ENCODE results near the gene NNAT. TPM values are rescaled to one million over a fixed set of nuclear protein-coding genes. Genes with fewer than 3 reads are reported as not detected.

The NNAT gene
- total and polyA plus RNA-seq, 5 donors from 2014 or later = not detected

GRCh38 chr20:37513779-37514359 is 7.2 kb upstream of the NNAT start:
- H3K4me3 ChIP-seq (ENCODE audit: low read depth, low read length) = no peak overlapping the region
- peaks cover 0 to 38% (median 20%) of the 10 kb centered on the region in 4 donors for H3K4me1 Mint-ChIP-seq
- no peak overlapping the region for H3K27ac Mint-ChIP-seq
- DNase-seq (no peak), ATAC-seq (ENCODE audit: low read depth in 2 of 2) (no peak)
- H3K27me3 Mint-ChIP-seq = no peaks in the 10 kb centered on the region
- no peak overlapping the region for H3K4me3 Mint-ChIP-seq
- peaks cover 44% of the 10 kb centered on the region for H3K36me3 Mint-ChIP-seq
- no peaks in the 10 kb centered on the region for H3K4me1 ChIP-seq (ENCODE audit: control insufficient read depth, insufficient read depth, low read length, poor library complexity, severe bottlenecking)
- no peaks in the 10 kb centered on the region for H3K9me3 ChIP-seq (ENCODE audit: control insufficient read depth in 2 of 2, low read length in 2 of 2)
- peaks cover 0 to 1% (median 0%) of the 10 kb centered on the region in 7 donors for H3K9me3 Mint-ChIP-seq
- H3K27me3 ChIP-seq (ENCODE audit: control insufficient read depth, insufficient read depth, low read length) = no peaks in the 10 kb centered on the region
- H3K36me3 ChIP-seq (ENCODE audit: control insufficient read depth, insufficient read depth, low read length) = peaks cover 45% of the 10 kb centered on the region
- H3K27ac ChIP-seq (ENCODE audit: insufficient read depth, low read length, poor library complexity, severe bottlenecking) = no peak overlapping the region

- Histone ChIP-seq H3K4me3 (ENCODE audit: low read depth, low read length) (no peak overlapping the region), H3K9me3 (ENCODE audit: control insufficient read depth in 2 of 2, low read length in 2 of 2) (no peaks in the 10 kb centered on the region), H3K27ac (ENCODE audit: insufficient read depth, low read length, poor library complexity, severe bottlenecking) (no peak overlapping the region), H3K4me1 (ENCODE audit: control insufficient read depth, insufficient read depth, low read length, poor library complexity, severe bottlenecking) (no peaks in the 10 kb centered on the region), H3K27me3 (ENCODE audit: control insufficient read depth, insufficient read depth, low read length) (no peaks in the 10 kb centered on the region), H3K36me3 (ENCODE audit: control insufficient read depth, insufficient read depth, low read length) (peaks cover 52% of the 10 kb centered on the region)
- H3K36me3 Mint-ChIP-seq = peaks cover 47% of the 10 kb centered on the region
- ATAC-seq (ENCODE audit: low read depth in 2 of 2) = no peak
- no peak overlapping the region for H3K27ac Mint-ChIP-seq
- DNase-seq = no peak
- peaks cover 0 to 1% (median 0%) of the 10 kb centered on the region in 7 donors for H3K9me3 Mint-ChIP-seq
- H3K4me3 Mint-ChIP-seq = no peak overlapping the region
- H3K27me3 Mint-ChIP-seq = no peaks in the 10 kb centered on the region
- H3K4me1 Mint-ChIP-seq = peaks cover 5 to 44% (median 21%) of the 10 kb centered on the region in 4 donors
Measured at GRCh38 chr20:37515876-37516275, 5.2 kb upstream of the NNAT start.

GRCh38 chr20:37516811-37517750 is 4.0 kb upstream of the NNAT start:
- no peak for DNase-seq
- Mint-ChIP-seq H3K36me3 (peaks cover 40% of the 10 kb centered on the region), H3K4me1 (peaks cover 5 to 44% (median 20%) of the 10 kb centered on the region in 4 donors), H3K4me3 (peak overlapping the region in 1 of 4 donors; percentile 12), H3K27ac (peak overlapping the region in 1 of 3 donors; percentile 42), H3K27me3 (no peaks in the 10 kb centered on the region), H3K9me3 (no peaks in the 10 kb centered on the region)
- H3K4me1 ChIP-seq (ENCODE audit: control insufficient read depth, insufficient read depth, low read length, poor library complexity, severe bottlenecking) = no peaks in the 10 kb centered on the region
- no peaks in the 10 kb centered on the region for H3K27me3 ChIP-seq (ENCODE audit: control insufficient read depth, insufficient read depth, low read length)
- H3K4me3 ChIP-seq (ENCODE audit: low read depth, low read length) = no peak overlapping the region
- no peak overlapping the region for H3K27ac ChIP-seq (ENCODE audit: insufficient read depth, low read length, poor library complexity, severe bottlenecking)
- no peaks in the 10 kb centered on the region for H3K9me3 ChIP-seq (ENCODE audit: control insufficient read depth in 2 of 2, low read length in 2 of 2)
- peaks cover 47% of the 10 kb centered on the region for H3K36me3 ChIP-seq (ENCODE audit: control insufficient read depth, insufficient read depth, low read length)
- ATAC-seq (ENCODE audit: low read depth in 2 of 2) = no peak

- Mint-ChIP-seq H3K27me3 (no peaks in the 10 kb centered on the region), H3K36me3 (peaks cover 40% of the 10 kb centered on the region)
Measured at GRCh38 chr20:37518059-37518458, 3.0 kb upstream of the NNAT start.

GRCh38 chr20:37518606-37519507 is 2.2 kb upstream of the NNAT start:
- peaks cover 5 to 49% (median 26%) of the 10 kb centered on the region in 4 donors for H3K4me1 Mint-ChIP-seq
- H3K9me3 ChIP-seq (ENCODE audit: control insufficient read depth in 2 of 2, low read length in 2 of 2) = no peaks in the 10 kb centered on the region
- H3K4me3 Mint-ChIP-seq = peak overlapping the region in 2 of 4 donors; percentile 56 to 73
- no peak overlapping the region for H3K4me3 ChIP-seq (ENCODE audit: low read depth, low read length)
- no peaks in the 10 kb centered on the region for H3K27me3 ChIP-seq (ENCODE audit: control insufficient read depth, insufficient read depth, low read length)
- ATAC-seq (ENCODE audit: low read depth in 2 of 2) (no peak), DNase-seq (no peak)
- peaks cover 42% of the 10 kb centered on the region for H3K36me3 Mint-ChIP-seq
- H3K27me3 Mint-ChIP-seq = no peaks in the 10 kb centered on the region
- peaks cover 4% of the 10 kb centered on the region for H3K4me1 ChIP-seq (ENCODE audit: control insufficient read depth, insufficient read depth, low read length, poor library complexity, severe bottlenecking)
- no peaks in the 10 kb centered on the region for H3K9me3 Mint-ChIP-seq
- H3K36me3 ChIP-seq (ENCODE audit: control insufficient read depth, insufficient read depth, low read length) = peaks cover 43% of the 10 kb centered on the region
- H3K27ac Mint-ChIP-seq = peak overlapping the region in 2 of 3 donors; percentile 11 to 24
- no peak overlapping the region for H3K27ac ChIP-seq (ENCODE audit: insufficient read depth, low read length, poor library complexity, severe bottlenecking)

More at GRCh38 chr20:37518059-37518458, 3.0 kb upstream of the NNAT start:
- Mint-ChIP-seq H3K27ac (peak overlapping the region in 1 of 3 donors; percentile 11), H3K4me3 (peak overlapping the region in 1 of 4 donors; percentile 73), H3K4me1 (peaks cover 5 to 42% (median 20%) of the 10 kb centered on the region in 4 donors), H3K9me3 (no peaks in the 10 kb centered on the region)
- no peak overlapping the region for H3K4me3 ChIP-seq (ENCODE audit: low read depth, low read length)
- ATAC-seq (ENCODE audit: low read depth in 2 of 2) (no peak), DNase-seq (no peak)
- H3K27ac ChIP-seq (ENCODE audit: insufficient read depth, low read length, poor library complexity, severe bottlenecking) = no peak overlapping the region
- no peaks in the 10 kb centered on the region for H3K27me3 ChIP-seq (ENCODE audit: control insufficient read depth, insufficient read depth, low read length)
- H3K9me3 ChIP-seq (ENCODE audit: control insufficient read depth in 2 of 2, low read length in 2 of 2) = no peaks in the 10 kb centered on the region
- H3K36me3 ChIP-seq (ENCODE audit: control insufficient read depth, insufficient read depth, low read length) = peaks cover 47% of the 10 kb centered on the region
- H3K4me1 ChIP-seq (ENCODE audit: control insufficient read depth, insufficient read depth, low read length, poor library complexity, severe bottlenecking) = no peaks in the 10 kb centered on the region

- no peak for DNase-seq
- ATAC-seq (ENCODE audit: low read depth in 2 of 2) = no peak
- H3K4me3 Mint-ChIP-seq = peak overlapping the region in 2 of 4 donors; percentile 8 to 69
Measured at GRCh38 chr20:37519508-37520418, 1.3 kb upstream of the NNAT start.

More at GRCh38 chr20:37519508-37520418, 1.3 kb upstream of the NNAT start:
- H3K27me3 ChIP-seq (ENCODE audit: control insufficient read depth, insufficient read depth, low read length) = no peaks in the 10 kb centered on the region
- H3K36me3 ChIP-seq (ENCODE audit: control insufficient read depth, insufficient read depth, low read length) = peaks cover 34% of the 10 kb centered on the region
- H3K27ac Mint-ChIP-seq = peak overlapping the region in 1 of 3 donors; percentile 52
- peaks cover 5 to 54% (median 28%) of the 10 kb centered on the region in 4 donors for H3K4me1 Mint-ChIP-seq
- no peak overlapping the region for H3K4me3 ChIP-seq (ENCODE audit: low read depth, low read length)
- H3K36me3 Mint-ChIP-seq = peaks cover 34% of the 10 kb centered on the region
- H3K4me1 ChIP-seq (ENCODE audit: control insufficient read depth, insufficient read depth, low read length, poor library complexity, severe bottlenecking) = peaks cover 12% of the 10 kb centered on the region
- H3K9me3 ChIP-seq (ENCODE audit: control insufficient read depth in 2 of 2, low read length in 2 of 2) = no peaks in the 10 kb centered on the region
- no peak overlapping the region for H3K27ac ChIP-seq (ENCODE audit: insufficient read depth, low read length, poor library complexity, severe bottlenecking)
- H3K27me3 Mint-ChIP-seq = no peaks in the 10 kb centered on the region
- no peaks in the 10 kb centered on the region for H3K9me3 Mint-ChIP-seq

Measured in CD4-positive, CD25-positive, alpha-beta regulatory T cell (primary cell).